Vagina (tissue), 2 donors: ENCODE data around the gene JADE1. TPM values are rescaled to one million over a fixed set of nuclear protein-coding genes. Genes with fewer than 3 reads are reported as not detected.

Experiments used
- DNase-seq, 2 donors: peaks; one replicate each; pipeline ENCODE4 v3.0.0-alpha.2; 2017; ENCODE audit errors: extremely low spot score in 2 of 2
- H3K27ac ChIP-seq: fragments of 200-600 bp; sonication (generic); one replicate; pipeline ENCODE4 v1.5.1; 2019
- H3K27me3 ChIP-seq: fragments of 200-600 bp; sonication (generic); one replicate; pipeline ENCODE4 v1.5.1; 2019
- H3K36me3 ChIP-seq, 2 donors: fragments of 200-600 bp; sonication (generic); one replicate each; pipeline ENCODE4 v1.5.1; 2017 to 2019
- H3K4me1 ChIP-seq: fragments of 200-600 bp; sonication (generic); one replicate; pipeline ENCODE4 v1.5.1; 2019
- H3K4me3 ChIP-seq, 2 donors: fragments of 200-600 bp; sonication (generic); 1 replicate in 1 of 2; 2 replicates in 1 of 2; pipeline ENCODE4 v1.5.1; 2016 to 2019
- H3K9me3 ChIP-seq: fragments of 200-600 bp; sonication (generic); one replicate; pipeline ENCODE4 v1.5.1; 2019
- CTCF ChIP-seq, 3 experiments: fragments of 450-650 bp in 2 of 3; fragments of 200-600 bp in 1 of 3; sonication (generic) in 1 of 3; IDR thresholded peaks; one replicate each; pipeline ENCODE4 v1.5.1; 2017 to 2019; ENCODE audit warnings: antibody characterized with exemption in 3 of 3, mild to moderate bottlenecking in 2 of 3, moderate library complexity in 2 of 3
- POLR2A ChIP-seq, 2 donors: fragments of 450-650 bp; IDR thresholded peaks; one replicate each; pipeline ENCODE4 v1.6.1; 2017; ENCODE audit warnings: antibody characterized with exemption in 2 of 2, mild to moderate bottlenecking in 2 of 2, moderate library complexity in 2 of 2
- POLR2AphosphoS5 ChIP-seq, 2 donors: sonication (generic); formaldehyde crosslinking; IDR thresholded peaks; one replicate each; pipeline ENCODE4 v1.9.0; 2017; ENCODE audit warnings: antibody characterized with exemption in 2 of 2, mild to moderate bottlenecking in 2 of 2, low read depth in 1 of 2; ENCODE audit not compliant: insufficient read depth in 1 of 2
- intact Hi-C: fragments of 100-400 bp; cut with DNase I; formaldehyde crosslinking; loops from one replicate; pipeline ENCODE4 v1.15.1; 2023
- total RNA-seq: library from RNA; depleted of rRNA; stranded (reverse); fragments of >200 nt; gene quantifications from one replicate; pipeline ENCODE4 v1.2.3, GENCODE V29; 2016

JADE1 gene
- total RNA-seq, 1 donor from 2014 or later = 29.0 TPM

DNA sequence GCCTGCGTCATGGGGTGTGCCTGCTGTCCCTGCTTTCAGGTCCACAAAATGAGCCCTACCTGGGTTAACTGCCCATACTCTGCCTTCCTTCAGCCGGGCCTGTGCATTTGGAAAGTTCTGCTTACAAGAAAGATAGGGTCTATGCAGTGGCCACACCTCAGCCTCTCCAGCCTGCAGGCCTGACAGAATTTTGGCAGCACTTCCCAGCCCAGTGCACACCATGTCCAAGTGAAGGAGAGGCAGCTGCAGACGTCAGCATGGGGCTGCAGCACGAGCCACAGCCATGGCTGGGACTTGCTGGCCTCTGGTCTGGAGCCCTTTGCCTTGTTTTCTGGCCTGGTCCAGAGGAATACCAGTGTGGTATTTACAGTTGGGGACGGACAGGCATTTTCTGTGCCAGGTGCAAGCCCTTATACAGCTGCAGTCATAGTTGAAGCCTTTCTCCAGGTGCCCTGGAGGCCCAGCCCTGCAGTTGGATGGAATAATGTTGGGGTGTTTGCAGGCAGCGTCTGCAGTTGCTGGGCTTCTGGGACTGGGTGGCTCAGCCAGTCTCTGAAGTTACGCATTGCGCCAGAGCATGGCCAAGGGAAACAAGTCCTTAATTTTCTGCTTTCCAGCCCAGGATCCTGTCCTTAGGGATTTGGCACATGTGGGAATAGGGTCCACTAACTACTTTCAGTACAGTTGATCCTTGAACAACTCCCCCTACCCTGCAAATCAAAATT, 26.2 kb downstream of the JADE1 start:
- no peaks in the 10 kb centered on the region for H3K9me3 ChIP-seq
- H3K27ac ChIP-seq = peak overlapping the region; percentile 3
- no peak overlapping the region for H3K4me3 ChIP-seq
- H3K4me1 ChIP-seq = peaks cover 52% of the 10 kb centered on the region
- TF ChIP-seq CTCF (IDR thresholded peaks at IDR 0.05) (no peak), POLR2AphosphoS5 (IDR thresholded peaks at IDR 0.05; ENCODE audit: insufficient read depth in 1 of 2, low read depth in 1 of 2) (peak in 1 of 2 donors; percentile 23)
- no peaks in the 10 kb centered on the region for H3K36me3 ChIP-seq
- intact Hi-C loops = loop anchor here (2.0 to 10.0 kb wide), 2 partner anchors 77 to 381 kb away; no protein-coding TSS in a partner anchor
- H3K27me3 ChIP-seq = no peaks in the 10 kb centered on the region
- DNase-seq = no peak

GRCh38 chr4:128837198-128837597, 27.7 kb downstream of the JADE1 start:
- no peak overlapping the region for H3K27ac ChIP-seq
- no peak overlapping the region for H3K4me3 ChIP-seq
- TF ChIP-seq CTCF (IDR thresholded peaks at IDR 0.05) = no peak
- no peak for TF ChIP-seq POLR2AphosphoS5 (IDR thresholded peaks at IDR 0.05; ENCODE audit: insufficient read depth in 1 of 2, low read depth in 1 of 2)
- no peak for TF ChIP-seq POLR2A (IDR thresholded peaks at IDR 0.05)
- H3K36me3 ChIP-seq = no peaks in the 10 kb centered on the region
- peaks cover 46% of the 10 kb centered on the region for H3K4me1 ChIP-seq
- no peaks in the 10 kb centered on the region for H3K27me3 ChIP-seq
- DNase-seq = no peak
- intact Hi-C loops = loop anchor here (10.0 kb wide), 1 partner anchor 382 kb away; no protein-coding TSS in a partner anchor
- no peaks in the 10 kb centered on the region for H3K9me3 ChIP-seq

GRCh38 chr4:128837679-128838078, 28.2 kb downstream of the JADE1 start:
- Histone ChIP-seq H3K36me3 (peaks cover 0 to under 1% of the 10 kb centered on the region in 2 donors), H3K27ac (no peak overlapping the region), H3K4me1 (peaks cover 46% of the 10 kb centered on the region), H3K27me3 (no peaks in the 10 kb centered on the region), H3K9me3 (no peaks in the 10 kb centered on the region), H3K4me3 (no peak overlapping the region)
- DNase-seq = no peak
- intact Hi-C loops = loop anchor here (10.0 kb wide), 1 partner anchor 383 kb away; no protein-coding TSS in a partner anchor
- TF ChIP-seq CTCF (IDR thresholded peaks at IDR 0.05) (no peak), POLR2A (IDR thresholded peaks at IDR 0.05) (no peak), POLR2AphosphoS5 (IDR thresholded peaks at IDR 0.05; ENCODE audit: insufficient read depth in 1 of 2, low read depth in 1 of 2) (no peak)

- Histone ChIP-seq H3K36me3 (peaks cover 0 to 30% of the 10 kb centered on the region in 2 donors), H3K27ac (no peak overlapping the region), H3K4me1 (peaks cover 48% of the 10 kb centered on the region), H3K27me3 (no peaks in the 10 kb centered on the region), H3K9me3 (no peaks in the 10 kb centered on the region), H3K4me3 (no peak overlapping the region)
- DNase-seq = no peak
- no peak for TF ChIP-seq POLR2A (IDR thresholded peaks at IDR 0.05)
- TF ChIP-seq CTCF (IDR thresholded peaks at IDR 0.05) = no peak
- no peak for TF ChIP-seq POLR2AphosphoS5 (IDR thresholded peaks at IDR 0.05; ENCODE audit: insufficient read depth in 1 of 2, low read depth in 1 of 2)
- intact Hi-C loops = no loop called here
Measured at GRCh38 chr4:128840711-128841318, 31.3 kb downstream of the JADE1 start.

DNA sequence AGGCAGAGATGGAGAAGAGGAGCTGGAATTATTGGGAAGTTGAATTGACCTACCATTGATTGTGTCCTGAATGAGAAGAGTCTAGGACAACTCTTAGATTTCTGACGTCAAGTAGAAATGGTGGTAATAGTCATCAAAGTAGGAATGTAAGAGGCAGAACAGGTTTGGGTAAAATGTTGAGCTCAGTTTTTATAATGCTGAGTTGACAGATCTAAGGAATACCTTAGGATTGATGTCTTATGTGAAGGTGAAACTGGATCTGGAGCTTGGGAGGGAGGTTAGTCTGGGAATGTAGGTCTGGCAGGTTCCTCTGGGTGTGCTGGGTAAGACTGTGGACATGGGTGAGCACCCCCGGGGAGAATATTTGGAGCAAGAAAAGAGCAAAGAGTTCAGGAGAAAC, 31.9 kb downstream of the JADE1 start:
- Histone ChIP-seq H3K9me3 (no peaks in the 10 kb centered on the region), H3K36me3 (peaks cover 0 to 35% of the 10 kb centered on the region in 2 donors), H3K4me3 (no peak overlapping the region), H3K4me1 (peaks cover 46% of the 10 kb centered on the region), H3K27me3 (no peaks in the 10 kb centered on the region), H3K27ac (no peak overlapping the region)
- intact Hi-C loops = no loop called here
- TF ChIP-seq CTCF (IDR thresholded peaks at IDR 0.05) = no peak
- TF ChIP-seq POLR2AphosphoS5 (IDR thresholded peaks at IDR 0.05; ENCODE audit: insufficient read depth in 1 of 2, low read depth in 1 of 2) = no peak
- no peak for TF ChIP-seq POLR2A (IDR thresholded peaks at IDR 0.05)
- no peak for DNase-seq
